GM12878 (cell line): Measurements from ENCODE around the gene RGS6. TPM values are rescaled to one million over a fixed set of nuclear protein-coding genes. Genes with fewer than 3 reads are reported as not detected.

Source experiments
- ATAC-seq: fragments of 200-7000 bp; cut with Tn5 transposase; 3 replicates; pipeline ENCODE4 v1.9.1; 2020; ENCODE audit warnings: mild to moderate bottlenecking, moderate library complexity
- BruUV-seq: library from RNA; stranded (reverse); fragments of 400-500 nt; replicated peaks from 2 replicates; lab custom pipeline; 2021; lab: Mats Ljungman, UMichigan
- CTCF ChIA-PET: fragments of 300-600 bp; sonication (Branson Sonifier 250); formaldehyde crosslinking; extraction: SDS; loops from one replicate; lab custom pipeline; 2021; ENCODE audit warnings: inconsistent platforms; lab: Yijun Ruan, JAX
- POLR2A ChIA-PET: fragments of 350-600 bp; formaldehyde crosslinking; extraction: SDS; loops from one replicate; lab custom pipeline; 2021; ENCODE audit warnings: inconsistent platforms; lab: Charles Lee
- RAD21 ChIA-PET: fragments of 300-600 bp; sonication (Branson Sonifier 250); formaldehyde crosslinking; loops from one replicate; lab custom pipeline; 2023; ENCODE audit warnings: antibody characterized with exemption; ENCODE audit not compliant: unreplicated experiment; lab: Charles Lee
- SMC1A ChIA-PET: fragments of 300-600 bp; sonication (Branson Sonifier 250); formaldehyde crosslinking; loops from one replicate; lab custom pipeline; 2023; ENCODE audit not compliant: unreplicated experiment, uncharacterized antibody; lab: Charles Lee
- DNase-seq: peaks from one replicate; pipeline ENCODE4 v3.0.0-alpha.2; 2011; ENCODE audit warnings: low read depth, low spot score
- FAIRE-seq: peaks from 3 replicates; lab custom pipeline; 2011; peaks lifted over from hg19 to GRCh38; lab: Jason Lieb, UNC
- H2AFZ ChIP-seq: 2 replicates; pipeline ENCODE4 v1.6.0; 2011; ENCODE audit warnings: low read depth, low read length, control low read depth; ENCODE audit not compliant: control insufficient read depth
- H3K27ac ChIP-seq: 2 replicates; pipeline ENCODE4 v1.5.1; 2011; ENCODE audit warnings: control low read depth; ENCODE audit not compliant: control insufficient read depth, insufficient read depth
- H3K27me3 ChIP-seq, 2 experiments: replicated peaks in 1 of 2; 2 replicates each; pipeline versions ENCODE4 v1.6.0 to v1.6.1; 2011; ENCODE audit warnings: low read length in 1 of 2; ENCODE audit not compliant: control insufficient read depth in 2 of 2, insufficient read depth in 2 of 2
- H3K36me3 ChIP-seq, 2 experiments: 2 replicates each; pipeline ENCODE4 v1.5.1; 2011; ENCODE audit warnings: low read length in 1 of 2; ENCODE audit not compliant: control insufficient read depth in 2 of 2, insufficient read depth in 2 of 2
- H3K4me1 ChIP-seq: 2 replicates; pipeline ENCODE4 v1.6.1; 2011; ENCODE audit warnings: mild to moderate bottlenecking, low read length, moderate library complexity, mixed read lengths; ENCODE audit not compliant: control insufficient read depth, insufficient read depth
- H3K4me2 ChIP-seq: 2 replicates; pipeline ENCODE4 v1.6.0; 2011; ENCODE audit warnings: control low read depth; ENCODE audit not compliant: control insufficient read depth, insufficient read depth
- H3K4me3 ChIP-seq: fragments of 200-600 bp; sonication (generic); 2 replicates; pipeline ENCODE4 v1.5.1; 2016
- H3K79me2 ChIP-seq: 2 replicates; pipeline ENCODE4 v1.6.0; 2011; ENCODE audit warnings: low read length; ENCODE audit not compliant: control insufficient read depth, insufficient read depth
- H3K9ac ChIP-seq: 2 replicates; pipeline ENCODE4 v1.8.0; 2011; ENCODE audit warnings: low read length, control low read depth, mixed read lengths; ENCODE audit not compliant: control insufficient read depth, insufficient read depth
- H3K9me3 ChIP-seq: replicated peaks from 3 replicates; pipeline ENCODE4 v1.5.1; 2011; ENCODE audit warnings: mild to moderate bottlenecking, low read length; ENCODE audit not compliant: control insufficient read depth, insufficient read depth
- H4K20me1 ChIP-seq: 2 replicates; pipeline ENCODE4 v1.6.0; 2011; ENCODE audit not compliant: control insufficient read depth, insufficient read depth
- BCL11A ChIP-seq: IDR thresholded peaks from 2 replicates; pipeline ENCODE4 v1.6.1; 2011; ENCODE audit warnings: low read depth, low read length
- BHLHE40 ChIP-seq, 2 experiments: fragments of 450-650 bp in 1 of 2; IDR thresholded peaks; 2 replicates each; pipeline ENCODE4 v1.6.1; 2011 to 2017; ENCODE audit warnings: low read depth in 2 of 2, borderline replicate concordance in 1 of 2, improper control_type of control experiment in 1 of 2, low read length in 1 of 2, mild to moderate bottlenecking in 1 of 2
- BRCA1 ChIP-seq: IDR thresholded peaks from 2 replicates; pipeline ENCODE4 v1.6.1; 2011; ENCODE audit warnings: low read depth, low read length, improper control_type of control experiment
- E2F8 ChIP-seq: fragments of 450-650 bp; IDR thresholded peaks from 2 replicates; pipeline ENCODE4 v1.6.1; 2018; ENCODE audit warnings: mild to moderate bottlenecking, low read depth, moderate library complexity; ENCODE audit not compliant: partially characterized antibody
- EZH2 ChIP-seq: IDR thresholded peaks from 2 replicates; pipeline ENCODE4 v1.6.1; 2012; ENCODE audit warnings: low read depth, mild to moderate bottlenecking, control low read depth, inconsistent platforms, low read length, borderline replicate concordance; ENCODE audit not compliant: control insufficient read depth
- IKZF1 ChIP-seq: fragments of 450-650 bp; conservative IDR thresholded peaks from 2 replicates; pipeline ENCODE4 v1.6.1; 2017; ENCODE audit warnings: antibody characterized with exemption, mild to moderate bottlenecking
- JUND ChIP-seq: IDR thresholded peaks from 2 replicates; pipeline ENCODE4 v1.6.1; 2012; ENCODE audit warnings: low read depth, mild to moderate bottlenecking, low read length, improper control_type of control experiment, moderate library complexity
- LARP7 ChIP-seq: fragments of 450-650 bp; IDR thresholded peaks from 2 replicates; pipeline ENCODE4 v1.6.1; 2017; ENCODE audit warnings: mild to moderate bottlenecking
- NFIC ChIP-seq: IDR thresholded peaks from 2 replicates; pipeline ENCODE4 v1.6.1; 2012; ENCODE audit warnings: low read depth, mild to moderate bottlenecking, inconsistent platforms, low read length, moderate library complexity
- PBX3 ChIP-seq: IDR thresholded peaks from 2 replicates; pipeline ENCODE4 v1.6.1; 2011; ENCODE audit warnings: mild to moderate bottlenecking, low read depth, low read length, moderate library complexity; ENCODE audit not compliant: insufficient replicate concordance
- PML ChIP-seq: IDR thresholded peaks from 2 replicates; pipeline ENCODE4 v1.6.1; 2012; ENCODE audit warnings: low read length, inconsistent platforms
- RCOR1 ChIP-seq: conservative IDR thresholded peaks from 2 replicates; pipeline ENCODE4 v1.6.1; 2012; ENCODE audit warnings: low read depth, low read length, improper control_type of control experiment
- RFX5 ChIP-seq: IDR thresholded peaks from 2 replicates; pipeline ENCODE4 v1.6.1; 2011; ENCODE audit warnings: low read depth, low read length, improper control_type of control experiment
- SIN3A ChIP-seq: IDR thresholded peaks from 2 replicates; pipeline ENCODE4 v1.6.1; 2012; ENCODE audit warnings: low read depth, low read length, improper control_type of control experiment
- SIX5 ChIP-seq: IDR thresholded peaks from 2 replicates; pipeline ENCODE4 v1.6.1; 2011; ENCODE audit warnings: mild to moderate bottlenecking, low read depth, low read length, moderate library complexity; ENCODE audit not compliant: severe bottlenecking
- WGBS: methylation state at CpG from one replicate; pipeline ENCODE4 v1.1.6; 2016; ENCODE audit warnings: low lambda C conversion rate; ENCODE audit not compliant: insufficient replicate concordance, insufficient coverage; ENCODE audit errors: missing lambda C conversion rate; 5-methylcytosine and 5-hydroxymethylcytosine counted together
- in situ Hi-C: fragments of 300-500 bp; cut with MboI; formaldehyde crosslinking; loops from 9 replicates; pipeline ENCODE4 v1.14.3; 2018; ENCODE audit warnings: mixed read lengths
- intact Hi-C: fragments of 100-400 bp; cut with micrococcal nuclease; formaldehyde crosslinking; loops from one replicate; pipeline ENCODE4 v1.14.2; 2022; ENCODE audit not compliant: unreplicated experiment
- polyA plus RNA-seq, 11 experiments: library from polyadenylated mRNA; depleted of rRNA in 4 of 11; unstranded in 6 of 11; stranded (reverse) in 5 of 11; fragments of >200 nt; fragmentation: Nextera tagmentation in 4 of 11; fragmentation: Illumina TruSeq in 1 of 11; extraction: Ambion mirVana in 4 of 11; extraction: Trizol in 1 of 11; gene quantifications; 1 replicate in 1 of 11; 2 replicates in 10 of 11; pipeline versions ENCODE4 v1.2.1 to v1.2.3, GENCODE V29; 2011 to 2016; ENCODE audit warnings: inconsistent platforms in 2 of 11, missing spikeins in 2 of 11, low read depth in 1 of 11
- total RNA-seq, 4 experiments: library from RNA; depleted of rRNA in 3 of 4; stranded (reverse); fragments of >200 nt in 3 of 4; fragmentation: Illumina TruSeq in 1 of 4; extraction: Trizol in 1 of 4; gene quantifications; 2 replicates each; pipeline versions ENCODE4 v1.2.1 to v1.2.3, GENCODE V29; 2013 to 2021

The RGS6 gene
- total and polyA plus RNA-seq, 10 of the 15 experiments (the other 5 are each of a cell fraction or from before 2014, with no cell fraction given): 3.9 to 18.1 (median 12.4) TPM

GRCh38 chr14:72498646-72499045 is 566.4 kb downstream of the RGS6 start:
- TF ChIP-seq EZH2 (no peak), RCOR1 (no peak), JUND (no peak), BRCA1 (no peak), NFIC (no peak), BHLHE40 (IDR thresholded peaks at IDR 0.05; ENCODE audit: borderline replicate concordance in 1 of 2, low read depth in 2 of 2, low read length in 1 of 2) (no peak), SIN3A (no peak), RFX5 (no peak), PBX3 (no peak), IKZF1 (no peak), BCL11A (no peak), E2F8 (no peak), PML (no peak), LARP7 (no peak), SIX5 (no peak)
- in situ Hi-C loops: no loop called here

More at GRCh38 chr14:72498646-72499045, 566.4 kb downstream of the RGS6 start:
- intact Hi-C loops: no loop called here
- DNase-seq (no peak), FAIRE-seq (no peak), ATAC-seq (no peak)
- H3K4me2 ChIP-seq: no peak overlapping the region
- no TSS peak for BruUV-seq
- RAD21 ChIA-PET: interaction anchor here (1.0 to 1.8 kb wide), 2 partner anchors 20 to 47 kb away, joined by 4 to 6 read pairs; no protein-coding TSS in a partner anchor
- H3K36me3 ChIP-seq: no peaks in the 10 kb centered on the region
- no peaks in the 10 kb centered on the region for H3K79me2 ChIP-seq
- H3K4me1 ChIP-seq: peaks cover 5% of the 10 kb centered on the region; the same call in 1 of the 2 replicates
- H2AFZ ChIP-seq: no peak overlapping the region
- H3K27me3 ChIP-seq: no peaks in the 10 kb centered on the region
- H3K9ac ChIP-seq: no peak overlapping the region
- POLR2A ChIA-PET: interaction anchor here (1.3 to 2.6 kb wide), 2 partner anchors 12 to 21 kb away, joined by 3 to 7 read pairs; no protein-coding TSS in a partner anchor
- SMC1A ChIA-PET: interaction anchor here (1.3 to 4.9 kb wide), 3 partner anchors 10 to 45 kb away, joined by 3 to 34 read pairs (median 4); no protein-coding TSS in a partner anchor
- no peak overlapping the region for H3K27ac ChIP-seq
- H4K20me1 ChIP-seq: no peaks in the 10 kb centered on the region
- CTCF ChIA-PET: interaction anchor here (0.8 to 4.2 kb wide), 2 partner anchors 9 to 15 kb away, joined by 3 to 35 read pairs; no protein-coding TSS in a partner anchor
- 66% methylated on average over 7 of the region's 7 CpGs for WGBS
- H3K4me3 ChIP-seq: no peak overlapping the region
- H3K9me3 ChIP-seq: peaks cover 15% of the 10 kb centered on the region
